Activated T-helper 1 cell treated with anti-CD3 and anti-CD28 coated beads, Interleukin-12 subunit alpha, Interleukin-12 subunit beta, Interleukin-2, Interleukin-4 antibody, amounts not matched to agents 30 ng/mL and 10 ng/mL and 1 ng/mL, durations not matched to agents 14 hours and 24 hours and 36 hours (primary cell): Measurements from ENCODE around the gene TMX4. TPM values are rescaled to one million over a fixed set of nuclear protein-coding genes. Genes with fewer than 3 reads are reported as not detected.

Source experiments
- DNase-seq: peaks from one replicate; pipeline ENCODE4 v3.0.0; 2021; ENCODE audit warnings: low spot score
- H3K27ac Mint-ChIP-seq: one replicate; pipeline ENCODE4 v1.8.0; 2021; ENCODE audit warnings: mild to moderate bottlenecking, mixed read lengths
- H3K27me3 Mint-ChIP-seq: one replicate; pipeline ENCODE4 v1.8.0; 2022; ENCODE audit warnings: mild to moderate bottlenecking, moderate library complexity, mixed read lengths; ENCODE audit not compliant: insufficient read depth
- H3K36me3 Mint-ChIP-seq: one replicate; pipeline ENCODE4 v1.8.0; 2021; ENCODE audit warnings: low read depth, mixed read lengths
- H3K4me1 Mint-ChIP-seq: one replicate; pipeline ENCODE4 v1.8.0; 2021; ENCODE audit warnings: low read depth, mixed read lengths
- H3K4me3 Mint-ChIP-seq: one replicate; pipeline ENCODE4 v1.8.0; 2021; ENCODE audit warnings: mild to moderate bottlenecking, moderate library complexity, mixed read lengths
- H3K9me3 Mint-ChIP-seq: one replicate; pipeline ENCODE4 v1.8.0; 2021; ENCODE audit warnings: mixed read lengths
- intact Hi-C: fragments of 100-400 bp; cut with micrococcal nuclease; formaldehyde crosslinking; loops from one replicate; pipeline ENCODE4 v1.15.1; 2024
- total RNA-seq: library from RNA; stranded (reverse); gene quantifications from 2 replicates; pipeline ENCODE4 v1.2.3, GENCODE V29; 2022

Gene TMX4
- total RNA-seq, 1 donor from 2014 or later = 30.4 TPM

GRCh38 chr20:8005575-8006366 is 13.8 kb downstream of the TMX4 start:
- intact Hi-C loops = no loop called here
- no peak for DNase-seq
- Mint-ChIP-seq H3K36me3 (peaks cover 7% of the 10 kb centered on the region), H3K9me3 (no peaks in the 10 kb centered on the region), H3K27me3 (no peaks in the 10 kb centered on the region), H3K4me1 (no peaks in the 10 kb centered on the region), H3K27ac (no peak overlapping the region), H3K4me3 (no peak overlapping the region)

GRCh38 chr20:8005033-8005432 is 14.5 kb downstream of the TMX4 start:
- no peak overlapping the region for H3K4me3 Mint-ChIP-seq
- H3K9me3 Mint-ChIP-seq = no peaks in the 10 kb centered on the region
- H3K36me3 Mint-ChIP-seq = peaks cover 13% of the 10 kb centered on the region
- no peak for DNase-seq
- H3K4me1 Mint-ChIP-seq = no peaks in the 10 kb centered on the region
- H3K27ac Mint-ChIP-seq = no peak overlapping the region
- no peaks in the 10 kb centered on the region for H3K27me3 Mint-ChIP-seq
- intact Hi-C loops = no loop called here

GRCh38 chr20:8002056-8002455 is 17.5 kb downstream of the TMX4 start:
- H3K4me3 Mint-ChIP-seq = no peak overlapping the region
- no peaks in the 10 kb centered on the region for H3K27me3 Mint-ChIP-seq
- DNase-seq = no peak
- peaks cover 10% of the 10 kb centered on the region for H3K36me3 Mint-ChIP-seq
- no peaks in the 10 kb centered on the region for H3K4me1 Mint-ChIP-seq
- intact Hi-C loops = no loop called here
- no peak overlapping the region for H3K27ac Mint-ChIP-seq
- H3K9me3 Mint-ChIP-seq = no peaks in the 10 kb centered on the region

- H3K27ac Mint-ChIP-seq = no peak overlapping the region
- no peaks in the 10 kb centered on the region for H3K27me3 Mint-ChIP-seq
- H3K9me3 Mint-ChIP-seq = no peaks in the 10 kb centered on the region
- intact Hi-C loops = no loop called here
- no peaks in the 10 kb centered on the region for H3K4me1 Mint-ChIP-seq
- DNase-seq = no peak
- no peak overlapping the region for H3K4me3 Mint-ChIP-seq
- peaks cover 10% of the 10 kb centered on the region for H3K36me3 Mint-ChIP-seq
These were observed 18.8 kb downstream of the TMX4 start for GRCh38 chr20:8000796-8001195.

- intact Hi-C loops = no loop called here
- H3K4me3 Mint-ChIP-seq = no peak overlapping the region
- H3K27me3 Mint-ChIP-seq = no peaks in the 10 kb centered on the region
- H3K27ac Mint-ChIP-seq = no peak overlapping the region
- H3K4me1 Mint-ChIP-seq = no peaks in the 10 kb centered on the region
- H3K36me3 Mint-ChIP-seq = peaks cover 26% of the 10 kb centered on the region
- peaks cover 16% of the 10 kb centered on the region for H3K9me3 Mint-ChIP-seq
- no peak for DNase-seq
These were observed 22.7 kb downstream of the TMX4 start for GRCh38 chr20:7996898-7997297.

GRCh38 chr20:7994809-7995208 is 24.8 kb downstream of the TMX4 start:
- H3K4me1 Mint-ChIP-seq = no peaks in the 10 kb centered on the region
- H3K36me3 Mint-ChIP-seq = peaks cover 16% of the 10 kb centered on the region

GRCh38 chr20:7993703-7994102 is 25.9 kb downstream of the TMX4 start:
- no peaks in the 10 kb centered on the region for H3K4me1 Mint-ChIP-seq
- H3K27me3 Mint-ChIP-seq = no peaks in the 10 kb centered on the region
- no peak for DNase-seq
- H3K4me3 Mint-ChIP-seq = no peak overlapping the region
- peaks cover 16% of the 10 kb centered on the region for H3K9me3 Mint-ChIP-seq
- peaks cover 18% of the 10 kb centered on the region for H3K36me3 Mint-ChIP-seq
- no peak overlapping the region for H3K27ac Mint-ChIP-seq
- intact Hi-C loops = no loop called here

More at GRCh38 chr20:7994809-7995208, 24.8 kb downstream of the TMX4 start:
- no peaks in the 10 kb centered on the region for H3K27me3 Mint-ChIP-seq
- no peak overlapping the region for H3K27ac Mint-ChIP-seq
- intact Hi-C loops = no loop called here
- no peak for DNase-seq
- peaks cover 16% of the 10 kb centered on the region for H3K9me3 Mint-ChIP-seq
- H3K4me3 Mint-ChIP-seq = no peak overlapping the region

- H3K4me1 Mint-ChIP-seq = no peaks in the 10 kb centered on the region
- H3K4me3 Mint-ChIP-seq = no peak overlapping the region
- peaks cover 16% of the 10 kb centered on the region for H3K9me3 Mint-ChIP-seq
- no peak overlapping the region for H3K27ac Mint-ChIP-seq
- H3K27me3 Mint-ChIP-seq = no peaks in the 10 kb centered on the region
- intact Hi-C loops = no loop called here
- peaks cover 18% of the 10 kb centered on the region for H3K36me3 Mint-ChIP-seq
- DNase-seq = no peak
These were observed 26.3 kb downstream of the TMX4 start for GRCh38 chr20:7993238-7993637.

GRCh38 chr20:7990385-7990784 is 29.2 kb downstream of the TMX4 start:
- no peaks in the 10 kb centered on the region for H3K27me3 Mint-ChIP-seq
- peaks cover 16% of the 10 kb centered on the region for H3K9me3 Mint-ChIP-seq
- H3K4me1 Mint-ChIP-seq = no peaks in the 10 kb centered on the region
- intact Hi-C loops = no loop called here
- H3K36me3 Mint-ChIP-seq = peaks cover 21% of the 10 kb centered on the region
- no peak for DNase-seq
- no peak overlapping the region for H3K4me3 Mint-ChIP-seq
- H3K27ac Mint-ChIP-seq = no peak overlapping the region

GRCh38 chr20:7989379-7989778 is 30.2 kb downstream of the TMX4 start:
- H3K9me3 Mint-ChIP-seq = peaks cover 9% of the 10 kb centered on the region
- no peaks in the 10 kb centered on the region for H3K4me1 Mint-ChIP-seq
- no peak overlapping the region for H3K4me3 Mint-ChIP-seq
- H3K27me3 Mint-ChIP-seq = no peaks in the 10 kb centered on the region
- H3K27ac Mint-ChIP-seq = no peak overlapping the region
- intact Hi-C loops = no loop called here
- H3K36me3 Mint-ChIP-seq = peaks cover 19% of the 10 kb centered on the region
- DNase-seq = no peak

- intact Hi-C loops = no loop called here
- H3K9me3 Mint-ChIP-seq = no peaks in the 10 kb centered on the region
- H3K27me3 Mint-ChIP-seq = no peaks in the 10 kb centered on the region
These were observed 33.6 kb downstream of the TMX4 start for GRCh38 chr20:7985916-7986315.

GRCh38 chr20:7984192-7984591 is 35.4 kb downstream of the TMX4 start:
- peaks cover 12% of the 10 kb centered on the region for H3K4me1 Mint-ChIP-seq
- H3K9me3 Mint-ChIP-seq = no peaks in the 10 kb centered on the region
- no peak overlapping the region for H3K4me3 Mint-ChIP-seq
- no peak for DNase-seq
- intact Hi-C loops = no loop called here
- no peak overlapping the region for H3K27ac Mint-ChIP-seq
- no peaks in the 10 kb centered on the region for H3K27me3 Mint-ChIP-seq
- H3K36me3 Mint-ChIP-seq = peaks cover 29% of the 10 kb centered on the region

More at GRCh38 chr20:7985916-7986315, 33.6 kb downstream of the TMX4 start:
- Mint-ChIP-seq H3K36me3 (peaks cover 26% of the 10 kb centered on the region), H3K4me1 (peaks cover 3% of the 10 kb centered on the region), H3K4me3 (no peak overlapping the region), H3K27ac (no peak overlapping the region)
- DNase-seq = no peak

GRCh38 chr20:7981374-7981773 is 38.2 kb downstream of the TMX4 start:
- no peaks in the 10 kb centered on the region for H3K9me3 Mint-ChIP-seq
- H3K36me3 Mint-ChIP-seq = peaks cover 30% of the 10 kb centered on the region
- intact Hi-C loops = loop anchor here (2.0 kb wide), 1 partner anchor 37 kb away; the partner anchor contains the start of gene TMX4
- no peak overlapping the region for H3K4me3 Mint-ChIP-seq
- no peaks in the 10 kb centered on the region for H3K27me3 Mint-ChIP-seq
- no peak for DNase-seq
- H3K4me1 Mint-ChIP-seq = peaks cover 12% of the 10 kb centered on the region
- no peak overlapping the region for H3K27ac Mint-ChIP-seq
